ENCODE data around the gene DLG5.

DNA sequence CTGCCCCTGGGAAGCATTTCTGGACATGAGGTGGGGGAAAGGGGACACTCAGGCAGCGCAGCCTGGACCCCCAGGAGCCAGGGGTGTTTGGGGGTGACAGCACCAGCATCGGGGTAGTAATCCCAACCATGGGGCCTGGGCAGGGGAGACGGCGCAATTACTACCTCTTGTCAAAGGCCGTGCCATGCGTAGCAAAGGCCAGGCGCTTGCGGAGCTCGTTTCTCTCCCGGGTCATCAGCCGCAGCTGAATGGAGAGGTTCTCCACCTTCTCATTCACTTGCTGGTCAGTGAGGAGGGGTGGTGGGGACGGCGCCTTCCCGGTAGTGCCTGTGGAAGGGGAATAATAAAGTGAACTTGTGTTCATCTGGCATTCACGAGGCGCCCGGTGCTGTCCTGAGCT lies 70.0 kb downstream of the DLG5 start:
- TF ChIP-seq, protein P1, sequence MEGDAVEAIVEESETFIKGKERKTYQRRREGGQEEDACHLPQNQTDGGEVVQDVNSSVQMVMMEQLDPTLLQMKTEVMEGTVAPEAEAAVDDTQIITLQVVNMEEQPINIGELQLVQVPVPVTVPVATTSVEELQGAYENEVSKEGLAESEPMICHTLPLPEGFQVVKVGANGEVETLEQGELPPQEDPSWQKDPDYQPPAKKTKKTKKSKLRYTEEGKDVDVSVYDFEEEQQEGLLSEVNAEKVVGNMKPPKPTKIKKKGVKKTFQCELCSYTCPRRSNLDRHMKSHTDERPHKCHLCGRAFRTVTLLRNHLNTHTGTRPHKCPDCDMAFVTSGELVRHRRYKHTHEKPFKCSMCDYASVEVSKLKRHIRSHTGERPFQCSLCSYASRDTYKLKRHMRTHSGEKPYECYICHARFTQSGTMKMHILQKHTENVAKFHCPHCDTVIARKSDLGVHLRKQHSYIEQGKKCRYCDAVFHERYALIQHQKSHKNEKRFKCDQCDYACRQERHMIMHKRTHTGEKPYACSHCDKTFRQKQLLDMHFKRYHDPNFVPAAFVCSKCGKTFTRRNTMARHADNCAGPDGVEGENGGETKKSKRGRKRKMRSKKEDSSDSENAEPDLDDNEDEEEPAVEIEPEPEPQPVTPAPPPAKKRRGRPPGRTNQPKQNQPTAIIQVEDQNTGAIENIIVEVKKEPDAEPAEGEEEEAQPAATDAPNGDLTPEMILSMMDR (IDR thresholded peaks at IDR 0.05; ENCODE audit: low read depth, low read length, missing input control) = no peak
- TF ChIP-seq TAF1 (conservative IDR thresholded peaks at IDR 0.05) = no peak
- no peak for TF ChIP-seq FOXA2 (IDR thresholded peaks at IDR 0.05)
- no peak for TF ChIP-seq YY1 (IDR thresholded peaks at IDR 0.05)
- no peak for TF ChIP-seq GABPA (IDR thresholded peaks at IDR 0.05 in 1 of 2, conservative IDR thresholded peaks at IDR 0.05 in 1 of 2)
- TF ChIP-seq SP1 (IDR thresholded peaks at IDR 0.05) = no peak
- TF ChIP-seq, protein P2, sequence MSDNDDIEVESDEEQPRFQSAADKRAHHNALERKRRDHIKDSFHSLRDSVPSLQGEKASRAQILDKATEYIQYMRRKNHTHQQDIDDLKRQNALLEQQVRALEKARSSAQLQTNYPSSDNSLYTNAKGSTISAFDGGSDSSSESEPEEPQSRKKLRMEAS (IDR thresholded peaks at IDR 0.05) = no peak
- no peak for TF ChIP-seq JUND (IDR thresholded peaks at IDR 0.05)
- no peak for TF ChIP-seq RAD21 (IDR thresholded peaks at IDR 0.05)
- no peak for TF ChIP-seq HNF4A (conservative IDR thresholded peaks at IDR 0.05)
